ENCODE results near the gene MSANTD3.

Gene MSANTD3

GRCh38 chr9:100441911-100442361 lies 15.0 kb downstream of the MSANTD3 start:
- no peak for TF ChIP-seq ZNF274 (IDR thresholded peaks at IDR 0.05; ENCODE audit: low read depth, low read length)
- no peak overlapping the region for H3K4me3 ChIP-seq (ENCODE audit: low read length)

GRCh38 chr9:100443781-100444768 lies 17.1 kb downstream of the MSANTD3 start:
- H3K4me3 ChIP-seq (ENCODE audit: low read length): no peak overlapping the region
- no peak for TF ChIP-seq ZNF274 (IDR thresholded peaks at IDR 0.05; ENCODE audit: low read depth, low read length)

DNA sequence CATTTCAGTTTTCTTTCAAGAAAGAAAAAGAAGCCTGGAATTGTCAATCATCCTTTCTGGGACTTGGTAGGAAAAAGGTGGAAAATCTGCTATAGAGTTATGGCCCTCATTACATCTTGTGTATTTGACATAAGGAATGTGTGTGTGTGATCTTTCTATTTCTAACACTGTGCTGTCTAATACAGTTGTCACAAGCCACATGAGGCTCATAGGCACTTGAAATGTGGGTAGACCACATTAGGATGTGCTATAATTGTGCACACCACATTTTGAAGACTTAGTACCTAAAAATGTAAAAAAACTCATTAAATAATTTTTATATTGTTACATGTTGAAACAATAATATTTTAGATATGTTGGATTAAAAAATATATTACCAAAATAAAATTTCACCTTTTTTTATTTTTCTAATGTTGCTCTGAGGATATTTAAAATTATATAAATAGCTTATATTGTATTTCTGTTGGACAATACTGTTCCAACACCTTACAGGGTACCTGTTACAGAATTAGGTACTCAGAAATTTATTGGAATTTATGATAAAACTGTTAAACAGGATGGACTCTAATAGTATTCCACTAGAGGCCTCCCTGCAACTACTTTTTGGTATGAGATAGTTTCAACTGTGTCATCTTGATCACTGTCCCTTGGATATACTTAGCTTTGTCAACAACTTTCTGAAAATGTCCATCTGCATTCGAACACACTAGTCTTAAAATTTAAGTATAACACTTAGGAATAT lies 18.4 kb downstream of the MSANTD3 start:
- H3K4me3 ChIP-seq (ENCODE audit: low read length): no peak overlapping the region
- no peak for TF ChIP-seq ZNF274 (IDR thresholded peaks at IDR 0.05; ENCODE audit: low read depth, low read length)

GRCh38 chr9:100445903-100446549 lies 19.1 kb downstream of the MSANTD3 start:
- TF ChIP-seq ZNF274 (IDR thresholded peaks at IDR 0.05; ENCODE audit: low read depth, low read length): no peak
- H3K4me3 ChIP-seq (ENCODE audit: low read length): no peak overlapping the region

- no peak for TF ChIP-seq ZNF274 (IDR thresholded peaks at IDR 0.05; ENCODE audit: low read depth, low read length)
- no peak overlapping the region for H3K4me3 ChIP-seq (ENCODE audit: low read length)
Observed at GRCh38 chr9:100447041-100447440, 20.1 kb downstream of the MSANTD3 start.

DNA sequence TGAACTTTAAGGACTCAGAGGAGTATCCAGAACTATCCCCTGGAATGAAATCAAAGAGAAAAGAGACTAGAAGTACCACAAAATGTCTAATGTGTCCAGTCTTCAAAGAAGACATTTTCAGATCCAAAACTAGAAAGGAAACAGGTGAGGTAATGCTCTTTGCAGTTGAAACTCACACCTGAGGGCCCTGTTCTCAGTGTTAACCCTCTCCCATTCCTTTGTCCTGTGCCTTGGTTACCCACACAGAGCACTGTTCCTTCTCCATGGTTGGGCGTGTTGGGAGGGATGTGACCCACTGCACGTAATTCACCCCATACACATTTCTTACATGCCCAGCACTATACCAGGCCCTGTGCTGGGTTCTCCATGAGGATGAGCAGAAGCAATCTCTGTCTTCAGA lies 21.3 kb downstream of the MSANTD3 start:
- no peak for TF ChIP-seq ZNF274 (IDR thresholded peaks at IDR 0.05; ENCODE audit: low read depth, low read length)
- no peak overlapping the region for H3K4me3 ChIP-seq (ENCODE audit: low read length)

DNA sequence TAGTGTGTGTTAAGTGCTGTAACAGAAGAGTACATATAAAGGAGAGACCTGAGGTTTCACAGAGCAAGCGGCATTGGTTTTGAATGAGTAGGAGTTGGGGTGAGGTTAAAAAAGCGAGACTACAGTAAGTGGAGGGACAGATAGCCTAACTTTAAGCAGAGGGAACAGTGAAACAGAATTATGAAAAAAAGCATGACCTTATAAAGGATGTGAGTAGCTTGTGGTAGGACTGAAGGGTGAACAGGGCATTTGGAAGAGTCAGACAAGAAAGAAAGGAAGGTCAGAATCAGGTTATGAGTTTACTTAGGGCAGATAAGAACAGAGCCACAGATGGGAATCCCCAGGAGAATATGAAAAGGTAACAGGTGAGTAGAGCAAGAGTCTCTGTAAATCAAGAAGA lies 22.5 kb downstream of the MSANTD3 start:
- no peak overlapping the region for H3K4me3 ChIP-seq (ENCODE audit: low read length)
- no peak for TF ChIP-seq ZNF274 (IDR thresholded peaks at IDR 0.05; ENCODE audit: low read depth, low read length)

GRCh38 chr9:100452894-100453293 lies 26.0 kb downstream of the MSANTD3 start:
- H3K4me3 ChIP-seq (ENCODE audit: low read length): no peak overlapping the region
- no peak for TF ChIP-seq ZNF274 (IDR thresholded peaks at IDR 0.05; ENCODE audit: low read depth, low read length)

DNA sequence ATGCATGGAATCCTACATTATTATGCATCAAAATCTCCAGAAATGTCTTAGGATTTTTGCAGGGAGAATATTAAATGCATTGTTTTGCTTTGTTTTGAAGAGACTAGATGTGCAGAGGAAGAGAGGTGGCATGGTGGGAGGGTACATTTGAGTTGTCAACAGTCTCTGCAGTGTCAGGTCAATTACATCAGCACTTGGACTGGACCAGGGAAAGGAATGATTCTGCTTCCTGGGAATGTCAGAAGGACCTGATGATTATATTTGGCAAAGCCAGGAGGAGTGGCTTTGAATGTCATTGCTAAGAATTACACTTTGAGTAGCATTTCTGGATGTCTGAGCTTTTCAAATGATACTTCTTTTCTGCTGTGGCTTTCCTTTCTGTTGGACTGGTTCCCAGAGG lies 28.5 kb downstream of the MSANTD3 start:
- H3K4me3 ChIP-seq (ENCODE audit: low read length): no peak overlapping the region
- TF ChIP-seq ZNF274 (IDR thresholded peaks at IDR 0.05; ENCODE audit: low read depth, low read length): no peak

GRCh38 chr9:100457517-100457916 lies 30.6 kb downstream of the MSANTD3 start:
- H3K4me3 ChIP-seq (ENCODE audit: low read length): no peak overlapping the region
- no peak for TF ChIP-seq ZNF274 (IDR thresholded peaks at IDR 0.05; ENCODE audit: low read depth, low read length)

DNA sequence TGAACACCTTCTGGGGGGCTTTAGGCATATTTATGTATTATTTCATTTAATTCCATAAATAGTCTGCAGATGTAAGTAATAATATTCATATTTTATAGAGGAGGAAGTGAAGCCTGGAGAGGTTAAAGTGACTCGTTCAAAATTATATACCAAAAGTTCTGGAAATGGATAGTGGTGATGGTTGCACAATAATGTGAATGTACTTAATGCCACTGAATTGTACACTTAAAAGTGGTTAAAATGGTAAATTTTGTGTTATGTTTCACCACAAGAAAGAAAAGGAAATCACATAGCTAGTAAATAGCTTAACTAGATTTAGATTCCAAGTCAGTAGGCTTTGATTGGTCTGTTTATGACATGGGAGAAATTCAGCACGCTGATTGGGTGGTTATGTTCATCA lies 33.0 kb downstream of the MSANTD3 start:
- no peak for TF ChIP-seq ZNF274 (IDR thresholded peaks at IDR 0.05; ENCODE audit: low read depth, low read length)
- no peak overlapping the region for H3K4me3 ChIP-seq (ENCODE audit: low read length)

DNA sequence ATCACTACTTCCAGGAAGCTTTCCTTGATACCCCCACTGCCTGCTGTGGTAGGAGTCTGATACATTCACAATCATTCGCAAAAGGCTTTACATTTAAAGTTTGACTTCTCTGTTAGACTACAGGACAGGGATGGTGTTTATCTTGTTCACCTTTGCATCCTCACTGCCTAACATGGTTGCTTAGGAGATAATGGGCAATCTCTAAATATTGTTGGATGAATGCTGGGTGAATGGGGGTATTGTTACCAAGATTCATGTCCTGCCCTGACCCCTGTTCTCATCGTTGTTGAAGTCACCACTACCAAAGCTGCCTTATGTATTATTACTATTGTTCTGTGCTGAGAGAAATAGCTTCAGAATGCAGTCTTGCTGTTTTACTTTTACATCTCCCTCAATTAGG lies 38.3 kb downstream of the MSANTD3 start:
- no peak for TF ChIP-seq ZNF274 (IDR thresholded peaks at IDR 0.05; ENCODE audit: low read depth, low read length)
- no peak overlapping the region for H3K4me3 ChIP-seq (ENCODE audit: low read length)

DNA sequence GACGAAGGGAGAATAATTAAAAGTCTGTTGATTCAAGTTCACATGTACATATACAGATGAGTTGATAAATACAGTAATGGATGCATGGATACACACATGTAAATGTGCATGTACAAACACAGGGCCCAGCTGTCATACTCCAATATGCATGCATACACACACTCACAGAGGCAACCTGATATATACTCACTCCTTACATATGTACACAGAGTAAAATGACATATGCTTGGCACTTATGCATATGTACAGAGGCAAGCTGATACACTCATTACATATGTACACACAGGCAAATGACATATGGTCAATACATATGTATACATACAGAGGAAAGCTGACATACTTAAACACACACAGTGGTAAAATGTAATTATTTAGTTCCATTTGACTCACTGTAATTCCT lies 38.8 kb downstream of the MSANTD3 start:
- no peak overlapping the region for H3K4me3 ChIP-seq (ENCODE audit: low read length)
- no peak for TF ChIP-seq ZNF274 (IDR thresholded peaks at IDR 0.05; ENCODE audit: low read depth, low read length)

- H3K4me3 ChIP-seq (ENCODE audit: low read length): no peak overlapping the region
- no peak for TF ChIP-seq ZNF274 (IDR thresholded peaks at IDR 0.05; ENCODE audit: low read depth, low read length)
Observed at GRCh38 chr9:100466171-100466828, 39.4 kb downstream of the MSANTD3 start.

All from GM08714 (cell line).